ENCODE data around the gene DEFB123.

GRCh38 chr20:31475472-31476293, 35.3 kb downstream of the DEFB123 start:
- TF ChIP-seq POLR2AphosphoS5 (IDR thresholded peaks at IDR 0.05) (no peak), CTCF (IDR thresholded peaks at IDR 0.05) (no peak)

Measured in suprapubic skin (tissue), 3 donors.